NB4 (cell line): ENCODE results near the gene RETREG3.

Experiments used
- MAX ChIP-seq: IDR thresholded peaks from 2 replicates; pipeline ENCODE4 v1.6.1; 2011; ENCODE audit warnings: low read depth, low read length
- MYC ChIP-seq: IDR thresholded peaks from 2 replicates; pipeline ENCODE4 v1.6.1; 2011; ENCODE audit warnings: low read depth, low read length
- POLR2A ChIP-seq: IDR thresholded peaks from 2 replicates; pipeline ENCODE4 v1.6.1; 2011; ENCODE audit warnings: mild to moderate bottlenecking; ENCODE audit not compliant: insufficient read length; ENCODE audit errors: extremely low read depth
- TF ChIP-seq, protein P1 (sequence below): IDR thresholded peaks from one replicate; pipeline ENCODE4 v1.5.1; 2012; ENCODE audit warnings: low read depth, low read length

GRCh38 chr17:42535155-42536047 is 73.8 kb downstream of the RETREG3 start:
- TF ChIP-seq MAX: no peak
- TF ChIP-seq, protein P1, sequence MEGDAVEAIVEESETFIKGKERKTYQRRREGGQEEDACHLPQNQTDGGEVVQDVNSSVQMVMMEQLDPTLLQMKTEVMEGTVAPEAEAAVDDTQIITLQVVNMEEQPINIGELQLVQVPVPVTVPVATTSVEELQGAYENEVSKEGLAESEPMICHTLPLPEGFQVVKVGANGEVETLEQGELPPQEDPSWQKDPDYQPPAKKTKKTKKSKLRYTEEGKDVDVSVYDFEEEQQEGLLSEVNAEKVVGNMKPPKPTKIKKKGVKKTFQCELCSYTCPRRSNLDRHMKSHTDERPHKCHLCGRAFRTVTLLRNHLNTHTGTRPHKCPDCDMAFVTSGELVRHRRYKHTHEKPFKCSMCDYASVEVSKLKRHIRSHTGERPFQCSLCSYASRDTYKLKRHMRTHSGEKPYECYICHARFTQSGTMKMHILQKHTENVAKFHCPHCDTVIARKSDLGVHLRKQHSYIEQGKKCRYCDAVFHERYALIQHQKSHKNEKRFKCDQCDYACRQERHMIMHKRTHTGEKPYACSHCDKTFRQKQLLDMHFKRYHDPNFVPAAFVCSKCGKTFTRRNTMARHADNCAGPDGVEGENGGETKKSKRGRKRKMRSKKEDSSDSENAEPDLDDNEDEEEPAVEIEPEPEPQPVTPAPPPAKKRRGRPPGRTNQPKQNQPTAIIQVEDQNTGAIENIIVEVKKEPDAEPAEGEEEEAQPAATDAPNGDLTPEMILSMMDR: no peak
- no peak for TF ChIP-seq POLR2A
- TF ChIP-seq MYC: no peak
